ENCODE data around the gene FAM241B. TPM values are rescaled to one million over a fixed set of nuclear protein-coding genes. Genes with fewer than 3 reads are reported as not detected.

Gene FAM241B
- total RNA-seq, 1 experiment from 2014 or later: 13.7 TPM

GRCh38 chr10:69620625-69621024, 9.4 kb upstream of the FAM241B start:
- H3K27ac ChIP-seq (ENCODE audit: insufficient read length, low read depth, low read length): no peak overlapping the region
- H2BK120ac ChIP-seq (ENCODE audit: low read depth, low read length, poor library complexity, severe bottlenecking): no peak overlapping the region
- TF ChIP-seq, protein P1, sequence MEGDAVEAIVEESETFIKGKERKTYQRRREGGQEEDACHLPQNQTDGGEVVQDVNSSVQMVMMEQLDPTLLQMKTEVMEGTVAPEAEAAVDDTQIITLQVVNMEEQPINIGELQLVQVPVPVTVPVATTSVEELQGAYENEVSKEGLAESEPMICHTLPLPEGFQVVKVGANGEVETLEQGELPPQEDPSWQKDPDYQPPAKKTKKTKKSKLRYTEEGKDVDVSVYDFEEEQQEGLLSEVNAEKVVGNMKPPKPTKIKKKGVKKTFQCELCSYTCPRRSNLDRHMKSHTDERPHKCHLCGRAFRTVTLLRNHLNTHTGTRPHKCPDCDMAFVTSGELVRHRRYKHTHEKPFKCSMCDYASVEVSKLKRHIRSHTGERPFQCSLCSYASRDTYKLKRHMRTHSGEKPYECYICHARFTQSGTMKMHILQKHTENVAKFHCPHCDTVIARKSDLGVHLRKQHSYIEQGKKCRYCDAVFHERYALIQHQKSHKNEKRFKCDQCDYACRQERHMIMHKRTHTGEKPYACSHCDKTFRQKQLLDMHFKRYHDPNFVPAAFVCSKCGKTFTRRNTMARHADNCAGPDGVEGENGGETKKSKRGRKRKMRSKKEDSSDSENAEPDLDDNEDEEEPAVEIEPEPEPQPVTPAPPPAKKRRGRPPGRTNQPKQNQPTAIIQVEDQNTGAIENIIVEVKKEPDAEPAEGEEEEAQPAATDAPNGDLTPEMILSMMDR (conservative IDR thresholded peaks at IDR 0.05): no peak
- H4K5ac ChIP-seq (ENCODE audit: insufficient read length, low read depth, low read length): no peak overlapping the region
- H3K79me1 ChIP-seq (ENCODE audit: insufficient read depth, low read depth, low read length, poor library complexity, severe bottlenecking): no peaks in the 10 kb centered on the region
- no peak overlapping the region for H2AFZ ChIP-seq (ENCODE audit: low read length)
- H2BK20ac ChIP-seq (ENCODE audit: low read depth, low read length, poor library complexity, severe bottlenecking): no peak overlapping the region
- no peaks in the 10 kb centered on the region for H3K79me2 ChIP-seq (ENCODE audit: insufficient read depth, low read length)
- WGBS (ENCODE audit: extremely low coverage, insufficient read length, low lambda C conversion rate): no CpG with 5 or more reads among the region's 5 CpGs
- H4K20me1 ChIP-seq (ENCODE audit: control insufficient read depth, insufficient read depth, insufficient read length): no peaks in the 10 kb centered on the region
- no peak overlapping the region for H3K4me3 Mint-ChIP-seq
- H2AK5ac ChIP-seq (ENCODE audit: insufficient read length, low read length): no peak overlapping the region
- no peak overlapping the region for H3K23ac ChIP-seq (ENCODE audit: insufficient read length, low read depth, low read length)
- H3K9me3 ChIP-seq (ENCODE audit: control insufficient read depth, low read depth, low read length): no peaks in the 10 kb centered on the region
- no peak overlapping the region for H2BK5ac ChIP-seq (ENCODE audit: insufficient read length, low read length)
- H2BK15ac ChIP-seq (ENCODE audit: low read depth, low read length): no peak overlapping the region
- no peak overlapping the region for H4K91ac ChIP-seq (ENCODE audit: insufficient read length, low read depth, low read length)
- H3K27ac Mint-ChIP-seq: no peak overlapping the region
- no peak overlapping the region for H3K9ac ChIP-seq (ENCODE audit: extremely low read depth, insufficient read length, low read length)
- H3K27me3 ChIP-seq (ENCODE audit: insufficient read depth, low read length): no peaks in the 10 kb centered on the region
- H3K4ac ChIP-seq (ENCODE audit: low read depth, low read length): no peak overlapping the region
- H3K27me3 Mint-ChIP-seq (ENCODE audit: low read depth): peaks cover 39% of the 10 kb centered on the region
- H3K14ac ChIP-seq (ENCODE audit: insufficient read depth, low read length): no peak overlapping the region
- no peak overlapping the region for H3K4me2 ChIP-seq (ENCODE audit: insufficient read depth, insufficient read length, low read length)
- no peak overlapping the region for H3T11ph ChIP-seq (ENCODE audit: low read length)
- no peak overlapping the region for H3K56ac ChIP-seq (ENCODE audit: insufficient read length, low read depth, low read length)
- H4K8ac ChIP-seq (replicated peaks; ENCODE audit: insufficient read length, low read depth, low read length): no peak overlapping the region
- peaks cover 5% of the 10 kb centered on the region in 2 experiments; a peak in 3 of 4 replicates for H3K4me1 Mint-ChIP-seq
- H3K23me2 ChIP-seq (ENCODE audit: insufficient read length, low read depth, low read length, poor library complexity, severe bottlenecking): no peaks in the 10 kb centered on the region
- H3K9me3 Mint-ChIP-seq: peaks cover 12 to 15% of the 10 kb centered on the region in 2 experiments; a peak in 4 of 5 replicates
- no peak overlapping the region for H3K18ac ChIP-seq (ENCODE audit: insufficient read length, low read depth, low read length)
- DNase-seq: no peak
- no peak overlapping the region for H2BK12ac ChIP-seq (ENCODE audit: insufficient read length, low read depth, low read length)
- H3K36me3 Mint-ChIP-seq (ENCODE audit: insufficient read depth in 1 of 3, low read depth in 3 of 3): peaks cover 0 to 9% (median 0%) of the 10 kb centered on the region in 3 experiments; a peak in 2 of 7 replicates
- H3K4me1 ChIP-seq (ENCODE audit: insufficient read depth, low read length): no peaks in the 10 kb centered on the region

All from H9 (cell line).